ENCODE measurements around the gene PHACTR3.

GRCh38 chr20:59819496-59820203, 215.3 kb downstream of the PHACTR3 start:
- TF ChIP-seq POLR2A (IDR thresholded peaks at IDR 0.05) (no peak), CTCF (IDR thresholded peaks at IDR 0.05) (no peak)

Data from lower leg skin (tissue), 3 donors.